Measurements from ENCODE around the gene NOS3.

The NOS3 gene

GRCh38 chr7:150964593-150965111, 26.2 kb upstream of the NOS3 start:
- no peak for DNase-seq (ENCODE audit: low read depth in 2 of 2)

GRCh38 chr7:150965273-150965830, 25.5 kb upstream of the NOS3 start:
- DNase-seq (ENCODE audit: low read depth in 2 of 2), result no peak

DNA sequence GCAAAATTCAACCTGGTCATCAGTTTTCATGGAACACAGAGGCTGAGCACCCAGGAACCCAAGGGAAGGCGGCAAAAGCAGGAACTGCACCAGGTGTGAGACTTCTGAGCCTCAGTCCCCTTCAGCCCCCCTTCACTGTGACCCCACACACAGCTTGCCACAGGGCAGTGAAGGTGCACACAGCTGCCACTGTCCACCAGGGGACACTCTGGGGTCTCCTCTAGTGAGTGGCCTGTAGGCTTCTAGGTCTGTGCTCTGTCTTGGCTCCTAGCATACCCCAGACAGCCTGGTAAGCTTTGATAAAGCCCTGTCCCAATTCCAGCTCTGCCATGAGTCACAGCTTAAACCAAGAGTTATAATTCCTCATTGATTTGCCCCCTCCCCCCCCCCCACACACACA, 24.8 kb upstream of the NOS3 start:
- DNase-seq (ENCODE audit: low read depth in 2 of 2), result no peak

- no peak for DNase-seq (ENCODE audit: low read depth in 2 of 2)
These were observed 23.5 kb upstream of the NOS3 start for GRCh38 chr7:150967349-150967748.

GRCh38 chr7:150968056-150968733, 22.6 kb upstream of the NOS3 start:
- no peak for DNase-seq (ENCODE audit: low read depth in 2 of 2)

DNA sequence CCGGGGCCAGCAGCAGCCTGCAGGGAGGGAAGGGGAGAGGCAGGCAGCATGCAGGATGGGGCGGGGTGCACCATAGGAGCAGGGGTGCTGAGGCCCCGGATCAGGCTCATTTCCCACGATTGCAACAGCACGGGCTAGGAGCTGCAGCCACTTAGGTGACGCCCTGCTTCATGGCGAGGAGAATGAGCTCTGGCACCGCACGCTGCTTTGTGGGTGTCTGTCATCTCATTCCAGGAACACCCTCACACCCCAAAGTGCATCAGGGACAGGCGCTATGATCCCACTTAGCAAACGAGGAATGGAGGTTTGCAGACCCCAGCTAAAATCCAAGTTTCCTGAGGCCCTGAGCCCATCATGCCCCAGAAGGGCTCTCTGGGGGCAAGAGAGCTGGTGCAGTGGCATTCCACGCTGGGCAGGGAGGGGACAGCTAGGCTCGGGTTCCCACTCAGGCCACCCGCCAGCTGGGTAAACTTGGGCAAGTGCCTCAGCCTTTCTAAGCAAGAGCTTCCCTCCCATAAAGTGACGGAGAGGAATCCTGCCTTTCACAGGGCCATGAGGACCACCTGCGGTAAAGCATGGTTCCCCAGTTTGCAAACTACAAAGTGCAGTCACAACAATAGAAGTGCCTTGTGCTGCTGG, 22.0 kb upstream of the NOS3 start:
- no peak for DNase-seq (ENCODE audit: low read depth in 2 of 2)

- DNase-seq (ENCODE audit: low read depth in 2 of 2), result no peak
These were observed 21.3 kb upstream of the NOS3 start for GRCh38 chr7:150969475-150969874.

- DNase-seq (ENCODE audit: low read depth in 2 of 2), result no peak
These were observed 20.4 kb upstream of the NOS3 start for GRCh38 chr7:150970424-150970823.

- DNase-seq (ENCODE audit: low read depth in 2 of 2), result no peak
These were observed 19.4 kb upstream of the NOS3 start for GRCh38 chr7:150971242-150972022.

DNA sequence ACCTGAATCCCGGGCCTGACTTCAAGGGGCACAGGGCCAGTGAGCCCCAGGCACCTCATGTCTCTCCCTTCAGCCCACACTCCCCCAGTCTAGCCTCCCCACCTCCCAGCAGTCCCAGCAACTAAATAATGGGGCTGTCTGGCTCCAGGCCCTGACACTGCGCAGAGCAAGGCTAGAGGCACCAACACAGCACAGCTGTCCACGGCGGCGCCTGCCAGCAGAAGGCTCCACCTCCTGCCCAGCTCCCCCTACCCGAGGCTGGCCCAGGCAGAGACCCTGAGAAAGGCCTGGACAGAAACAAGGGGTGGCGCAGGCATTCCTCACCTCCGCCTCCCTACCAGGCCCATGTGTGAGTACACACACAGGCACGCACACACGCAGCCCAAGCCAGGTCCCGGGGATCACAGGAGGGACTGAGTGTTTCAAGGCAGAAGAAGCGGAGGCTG, 18.8 kb upstream of the NOS3 start:
- no peak for DNase-seq (ENCODE audit: low read depth in 2 of 2)

DNA sequence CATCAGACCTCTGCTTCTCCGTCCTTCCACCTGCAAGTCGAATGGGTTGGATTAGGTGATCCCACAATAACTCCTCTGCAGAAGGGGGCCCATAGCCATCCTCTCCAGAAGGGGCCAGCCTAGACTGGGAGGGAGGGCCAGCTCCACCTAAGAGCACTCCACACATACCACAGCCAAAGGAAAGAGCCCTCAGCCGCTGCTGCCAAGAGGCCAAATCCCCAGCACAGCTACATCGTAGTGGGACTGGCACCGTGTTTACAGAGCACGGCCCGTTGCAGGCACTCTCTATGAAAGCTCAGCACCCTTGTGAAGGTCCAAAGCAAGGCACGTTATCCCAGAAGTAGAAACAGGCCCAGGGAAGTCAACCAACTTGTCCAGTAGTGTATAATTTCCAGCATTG, 18.1 kb upstream of the NOS3 start:
- DNase-seq (ENCODE audit: low read depth in 2 of 2), result no peak

GRCh38 chr7:150973571-150974451, 17.0 kb upstream of the NOS3 start:
- no peak for DNase-seq (ENCODE audit: low read depth in 2 of 2)

- peak; percentile 71 to 80 for DNase-seq (ENCODE audit: low read depth in 2 of 2)
These were observed 16.1 kb upstream of the NOS3 start for GRCh38 chr7:150974468-150975391.

GRCh38 chr7:150975536-150976319, 15.1 kb upstream of the NOS3 start:
- DNase-seq (ENCODE audit: low read depth in 2 of 2), result no peak

DNA sequence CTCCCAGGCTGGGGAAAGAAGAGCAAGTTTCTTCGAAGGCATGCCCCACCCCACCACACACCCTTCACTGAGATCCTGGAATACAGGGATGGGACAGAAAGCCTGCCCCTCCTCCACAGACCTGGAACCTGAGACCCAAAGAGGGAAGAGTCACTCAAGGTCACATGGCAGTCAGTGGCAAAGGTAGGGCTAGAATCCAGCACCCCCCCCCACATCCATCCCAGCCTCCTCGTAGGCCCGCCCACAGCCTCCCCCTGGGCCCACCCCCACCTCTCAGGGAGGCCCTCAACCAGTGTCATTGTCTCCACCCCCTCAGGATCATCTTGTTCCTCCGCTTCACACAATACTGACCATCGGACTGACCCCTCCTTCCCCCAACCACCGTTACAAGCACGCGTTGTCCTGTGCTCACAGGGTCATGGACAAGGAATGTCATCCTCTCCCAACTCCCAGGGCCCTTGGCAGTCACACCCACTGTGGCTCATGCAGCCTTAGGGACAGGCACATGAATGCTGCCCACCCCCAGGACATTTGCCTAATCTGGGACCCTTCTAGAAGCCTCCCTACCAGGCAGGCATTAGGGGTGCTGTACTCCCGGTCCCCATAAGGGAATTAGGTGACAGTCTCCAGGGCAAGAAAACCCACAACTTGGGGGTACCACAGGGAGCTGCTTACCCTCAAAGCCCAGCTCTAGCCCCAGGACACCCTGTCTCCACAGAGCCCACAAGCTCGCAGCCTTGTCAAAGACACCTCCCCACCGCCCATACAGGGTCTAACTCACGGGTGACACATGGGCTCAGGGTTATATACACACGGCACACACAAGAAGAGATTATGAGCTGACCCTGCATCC, 14.1 kb upstream of the NOS3 start:
- no peak for DNase-seq (ENCODE audit: low read depth in 2 of 2)

DNA sequence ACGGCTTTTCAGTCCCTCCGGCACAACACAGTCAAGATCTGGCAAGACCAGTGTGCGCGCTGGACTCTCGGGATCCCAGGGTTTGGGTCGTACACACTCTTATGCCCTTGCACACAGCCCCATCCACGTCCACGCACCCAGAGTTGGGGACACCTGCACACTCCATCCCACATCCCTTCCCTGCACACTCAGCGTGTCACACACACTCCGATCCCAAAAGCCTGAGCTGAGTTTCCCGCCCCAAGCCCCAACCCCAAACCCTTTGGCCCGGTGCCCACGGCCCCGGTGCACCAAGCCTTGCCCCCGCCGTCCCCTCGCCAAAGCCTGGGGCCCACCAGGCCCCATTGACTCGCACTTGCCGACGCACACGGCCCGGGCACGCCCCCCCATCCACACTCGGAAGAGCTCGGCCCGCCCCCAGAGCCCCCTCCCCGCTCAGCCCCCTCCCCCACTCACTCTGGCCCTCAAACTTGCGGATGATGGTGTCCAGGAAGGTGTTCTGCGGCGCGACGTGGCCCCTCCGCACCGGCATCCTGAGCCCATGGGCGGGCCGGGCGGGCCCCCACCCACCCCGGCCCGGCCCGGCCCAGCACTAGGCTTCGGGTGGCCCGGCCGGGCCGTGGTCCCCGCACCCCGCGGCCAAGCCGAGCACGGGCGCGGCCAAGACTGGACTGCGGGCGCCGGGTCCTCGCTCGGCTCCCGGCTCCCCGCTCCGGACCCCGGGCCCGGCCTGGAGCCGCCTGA, 13.3 kb upstream of the NOS3 start:
- DNase-seq (ENCODE audit: low read depth in 2 of 2), result no peak

- peak in 1 of 2 donors; percentile 28 for DNase-seq (ENCODE audit: low read depth in 2 of 2)
These were observed 12.6 kb upstream of the NOS3 start, which contains the start of gene KCNH2 for GRCh38 chr7:150978126-150978789. Gene KCNH2, minus strand, starts transcription at chr7:150978321. Its CDS starts 408 bp downstream, at chr7:150977913.

All from stimulated activated CD8-positive, alpha-beta memory T cell treated with anti-CD3 and anti-CD28 coated beads, Interleukin-7, amount 100 ng/mL, for 4 hours (primary cell).